ENCODE measurements around the gene NUAK2. TPM values are rescaled to one million over a fixed set of nuclear protein-coding genes. Genes with fewer than 3 reads are reported as not detected.

The NUAK2 gene
- polyA plus RNA-seq (2013, experiment 1 of 2): 2.9 TPM
- 2.9 TPM for polyA plus RNA-seq (2013, experiment 2 of 2)

- H3K4me3 ChIP-seq (ENCODE audit: insufficient read depth in 1 of 2, low read depth in 1 of 2, low read length in 2 of 2): peak within 1 kb of the TSS; percentile 85 to 86
- peaks cover 4% of the 10 kb centered on the region for H3K79me1 ChIP-seq (replicated peaks; ENCODE audit: low read length, poor library complexity, severe bottlenecking)
- H2BK120ac ChIP-seq (ENCODE audit: low read depth, low read length): no peak within 1 kb of the TSS
- no peak within 1 kb of the TSS for H3K23ac ChIP-seq (ENCODE audit: low read length in 2 of 2)
- peak within 1 kb of the TSS; percentile 96 for H4K91ac ChIP-seq (ENCODE audit: low read length)
- H2AK5ac ChIP-seq (ENCODE audit: low read length, severe bottlenecking): no peak within 1 kb of the TSS
- H3K14ac ChIP-seq (ENCODE audit: low read length in 2 of 2): peak within 1 kb of the TSS in 1 of 2 experiments; percentile 63
- peaks cover 32% of the 10 kb centered on the region for H3K4me1 ChIP-seq (ENCODE audit: control insufficient read depth, insufficient read depth, low read depth, low read length)
- peaks cover 0 to 5% of the 10 kb centered on the region in 2 experiments for H3K27me3 ChIP-seq (ENCODE audit: control insufficient read depth in 1 of 2, insufficient read depth in 1 of 2, low read length in 2 of 2)
- H2BK12ac ChIP-seq (ENCODE audit: low read length in 2 of 2): peak within 1 kb of the TSS; percentile 12 to 76
- no peak within 1 kb of the TSS for H2BK5ac ChIP-seq (ENCODE audit: low read depth, low read length, poor library complexity, severe bottlenecking)
- H3K18ac ChIP-seq (ENCODE audit: low read depth in 1 of 2, low read length in 2 of 2): peak within 1 kb of the TSS; percentile 88 to 92
- DNase-seq: peak; percentile 95
- 1% methylated on average over 73 of the region's 75 CpGs for WGBS
- peak within 1 kb of the TSS; percentile 7 for H2AFZ ChIP-seq (ENCODE audit: low read depth, low read length)
- H3K36me3 ChIP-seq (ENCODE audit: control insufficient read depth in 1 of 2, insufficient read depth in 2 of 2, low read depth in 1 of 2, low read length in 2 of 2): peaks cover 0 to 6% of the 10 kb centered on the region in 2 experiments
- H3K4me2 ChIP-seq (ENCODE audit: low read length, poor library complexity, severe bottlenecking): peak within 1 kb of the TSS; percentile 64
- H3K9me3 ChIP-seq (ENCODE audit: control insufficient read depth, low read length): no peaks in the 10 kb centered on the region
- H4K8ac ChIP-seq (ENCODE audit: low read length): peak within 1 kb of the TSS; percentile 81
- H3K27ac ChIP-seq (ENCODE audit: low read length, poor library complexity, severe bottlenecking): peak within 1 kb of the TSS; percentile 51
- peak within 1 kb of the TSS; percentile 68 for H2BK15ac ChIP-seq (ENCODE audit: low read depth, poor library complexity, severe bottlenecking)
- peak within 1 kb of the TSS; percentile 84 for H3K9ac ChIP-seq (ENCODE audit: low read length)
- peak within 1 kb of the TSS; percentile 13 to 39 for H3K4ac ChIP-seq (ENCODE audit: low read depth in 1 of 2, low read length in 2 of 2)
Observed at GRCh38 chr1:205321162-205321958, at the start of gene NUAK2. NUAK2 (minus strand) TSS chr1:205321745; CDS start chr1:205321628, 117 bp downstream.

GRCh38 chr1:205370780-205371179 lies 49.2 kb upstream of the NUAK2 start:
- Histone ChIP-seq H3K27me3 (ENCODE audit: control insufficient read depth in 1 of 2, insufficient read depth in 1 of 2, low read length in 2 of 2) (peaks cover 14 to 57% of the 10 kb centered on the region in 2 experiments), H3K4me2 (ENCODE audit: low read length, poor library complexity, severe bottlenecking) (no peak overlapping the region), H2AK5ac (ENCODE audit: low read length, severe bottlenecking) (no peak overlapping the region), H2BK15ac (ENCODE audit: low read depth, poor library complexity, severe bottlenecking) (no peak overlapping the region), H3K36me3 (ENCODE audit: control insufficient read depth in 1 of 2, insufficient read depth in 2 of 2, low read depth in 1 of 2, low read length in 2 of 2) (no peaks in the 10 kb centered on the region), H2AFZ (ENCODE audit: low read depth, low read length) (no peak overlapping the region), H3K4ac (ENCODE audit: low read depth in 1 of 2, low read length in 2 of 2) (no peak overlapping the region), H3K4me1 (ENCODE audit: control insufficient read depth, insufficient read depth, low read depth, low read length) (peaks cover 3% of the 10 kb centered on the region), H3K23ac (ENCODE audit: low read length in 2 of 2) (no peak overlapping the region), H3K9ac (ENCODE audit: low read length) (no peak overlapping the region), H2BK12ac (ENCODE audit: low read length in 2 of 2) (no peak overlapping the region), H2BK120ac (ENCODE audit: low read depth, low read length) (no peak overlapping the region), H3K79me1 (replicated peaks; ENCODE audit: low read length, poor library complexity, severe bottlenecking) (no peaks in the 10 kb centered on the region), H3K14ac (ENCODE audit: low read length in 2 of 2) (no peak overlapping the region), H3K27ac (ENCODE audit: low read length, poor library complexity, severe bottlenecking) (no peak overlapping the region), H4K91ac (ENCODE audit: low read length) (no peak overlapping the region), H4K8ac (ENCODE audit: low read length) (no peak overlapping the region), H3K4me3 (ENCODE audit: insufficient read depth in 1 of 2, low read depth in 1 of 2, low read length in 2 of 2) (no peak overlapping the region), H3K9me3 (ENCODE audit: control insufficient read depth, low read length) (peaks cover 4% of the 10 kb centered on the region), H3K18ac (ENCODE audit: low read depth in 1 of 2, low read length in 2 of 2) (no peak overlapping the region), H2BK5ac (ENCODE audit: low read depth, low read length, poor library complexity, severe bottlenecking) (no peak overlapping the region)
- no peak for DNase-seq

GRCh38 chr1:205369701-205370123 lies 48.2 kb upstream of the NUAK2 start:
- Histone ChIP-seq H3K4me2 (ENCODE audit: low read length, poor library complexity, severe bottlenecking) (no peak overlapping the region), H2BK5ac (ENCODE audit: low read depth, low read length, poor library complexity, severe bottlenecking) (no peak overlapping the region), H3K14ac (ENCODE audit: low read length in 2 of 2) (no peak overlapping the region), H3K4me3 (ENCODE audit: insufficient read depth in 1 of 2, low read depth in 1 of 2, low read length in 2 of 2) (no peak overlapping the region), H4K8ac (ENCODE audit: low read length) (no peak overlapping the region), H3K4ac (ENCODE audit: low read depth in 1 of 2, low read length in 2 of 2) (no peak overlapping the region), H3K9ac (ENCODE audit: low read length) (no peak overlapping the region), H2BK15ac (ENCODE audit: low read depth, poor library complexity, severe bottlenecking) (no peak overlapping the region), H2AFZ (ENCODE audit: low read depth, low read length) (no peak overlapping the region), H3K27ac (ENCODE audit: low read length, poor library complexity, severe bottlenecking) (no peak overlapping the region), H3K36me3 (ENCODE audit: control insufficient read depth in 1 of 2, insufficient read depth in 2 of 2, low read depth in 1 of 2, low read length in 2 of 2) (no peaks in the 10 kb centered on the region), H3K18ac (ENCODE audit: low read depth in 1 of 2, low read length in 2 of 2) (no peak overlapping the region), H3K4me1 (ENCODE audit: control insufficient read depth, insufficient read depth, low read depth, low read length) (peaks cover 2% of the 10 kb centered on the region), H3K23ac (ENCODE audit: low read length in 2 of 2) (no peak overlapping the region), H4K91ac (ENCODE audit: low read length) (no peak overlapping the region), H3K79me1 (replicated peaks; ENCODE audit: low read length, poor library complexity, severe bottlenecking) (no peaks in the 10 kb centered on the region), H3K27me3 (ENCODE audit: control insufficient read depth in 1 of 2, insufficient read depth in 1 of 2, low read length in 2 of 2) (peaks cover 20 to 58% of the 10 kb centered on the region in 2 experiments), H2AK5ac (ENCODE audit: low read length, severe bottlenecking) (no peak overlapping the region), H3K9me3 (ENCODE audit: control insufficient read depth, low read length) (peaks cover 4% of the 10 kb centered on the region), H2BK120ac (ENCODE audit: low read depth, low read length) (no peak overlapping the region), H2BK12ac (ENCODE audit: low read length in 2 of 2) (no peak overlapping the region)
- DNase-seq: no peak
- WGBS: 71% methylated on average over 2 of the region's 3 CpGs

DNA sequence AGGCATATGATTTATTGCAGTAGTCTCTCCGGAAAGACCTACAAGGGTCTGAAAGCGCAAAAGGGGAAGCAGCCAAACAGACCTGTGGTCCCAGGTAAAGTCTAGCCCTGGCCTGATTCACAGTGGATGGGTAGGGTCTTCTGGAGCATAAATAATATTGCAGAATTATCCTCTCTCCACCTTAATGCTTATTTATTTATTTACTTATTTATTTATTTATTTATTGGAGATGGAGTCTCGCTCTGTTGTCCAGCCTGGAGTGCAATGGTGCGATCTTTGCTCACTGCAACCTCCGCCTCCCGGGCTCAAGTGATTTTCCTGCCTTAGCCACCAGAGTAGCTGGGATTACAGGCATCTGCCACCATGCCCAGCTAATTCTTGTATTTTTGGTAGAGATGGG lies 46.9 kb upstream of the NUAK2 start:
- no peak overlapping the region for H2AFZ ChIP-seq (ENCODE audit: low read depth, low read length)
- no peak overlapping the region for H3K4me2 ChIP-seq (ENCODE audit: low read length, poor library complexity, severe bottlenecking)
- no peak overlapping the region for H2BK5ac ChIP-seq (ENCODE audit: low read depth, low read length, poor library complexity, severe bottlenecking)
- peaks cover 20 to 49% of the 10 kb centered on the region in 2 experiments for H3K27me3 ChIP-seq (ENCODE audit: control insufficient read depth in 1 of 2, insufficient read depth in 1 of 2, low read length in 2 of 2)
- DNase-seq: no peak
- no peak overlapping the region for H3K27ac ChIP-seq (ENCODE audit: low read length, poor library complexity, severe bottlenecking)
- no peak overlapping the region for H2BK12ac ChIP-seq (ENCODE audit: low read length in 2 of 2)
- H3K4me1 ChIP-seq (ENCODE audit: control insufficient read depth, insufficient read depth, low read depth, low read length): no peaks in the 10 kb centered on the region
- H3K18ac ChIP-seq (ENCODE audit: low read depth in 1 of 2, low read length in 2 of 2): no peak overlapping the region
- no peak overlapping the region for H4K91ac ChIP-seq (ENCODE audit: low read length)
- no peak overlapping the region for H3K23ac ChIP-seq (ENCODE audit: low read length in 2 of 2)
- H3K79me1 ChIP-seq (replicated peaks; ENCODE audit: low read length, poor library complexity, severe bottlenecking): no peaks in the 10 kb centered on the region
- no peaks in the 10 kb centered on the region for H3K36me3 ChIP-seq (ENCODE audit: control insufficient read depth in 1 of 2, insufficient read depth in 2 of 2, low read depth in 1 of 2, low read length in 2 of 2)
- no peak overlapping the region for H2AK5ac ChIP-seq (ENCODE audit: low read length, severe bottlenecking)
- H3K9me3 ChIP-seq (ENCODE audit: control insufficient read depth, low read length): peaks cover 4% of the 10 kb centered on the region
- H3K4ac ChIP-seq (ENCODE audit: low read depth in 1 of 2, low read length in 2 of 2): no peak overlapping the region
- H3K14ac ChIP-seq (ENCODE audit: low read length in 2 of 2): no peak overlapping the region
- H3K4me3 ChIP-seq (ENCODE audit: insufficient read depth in 1 of 2, low read depth in 1 of 2, low read length in 2 of 2): no peak overlapping the region
- WGBS: 92% methylated on average over 5 of the region's 6 CpGs
- H3K9ac ChIP-seq (ENCODE audit: low read length): no peak overlapping the region
- no peak overlapping the region for H4K8ac ChIP-seq (ENCODE audit: low read length)
- H2BK120ac ChIP-seq (ENCODE audit: low read depth, low read length): no peak overlapping the region
- no peak overlapping the region for H2BK15ac ChIP-seq (ENCODE audit: low read depth, poor library complexity, severe bottlenecking)
